GM13977 (cell line): Measurements from ENCODE around the gene C1QTNF6.

ENCODE experiments used
- DNase-seq: peaks from one replicate; pipeline ENCODE4 v3.0.0; 2012; ENCODE audit warnings: low spot score
- in situ Hi-C: fragments of 300-500 bp; cut with MboI; formaldehyde crosslinking; loops from one replicate; pipeline ENCODE4 v1.12.0; 2022; ENCODE audit warnings: low sequenced_read_pairs, low pct_unique_long_range_greater_than_20kb, mixed read lengths, inconsistent platforms; ENCODE audit not compliant: unreplicated experiment
- TF ChIP-seq, protein P1 (sequence below): IDR thresholded peaks from 2 replicates; pipeline ENCODE4 v1.5.1; 2012; ENCODE audit warnings: mild to moderate bottlenecking, control low read depth; ENCODE audit not compliant: insufficient read depth; ENCODE audit errors: extremely low read depth, missing control alignments

Gene C1QTNF6

DNA sequence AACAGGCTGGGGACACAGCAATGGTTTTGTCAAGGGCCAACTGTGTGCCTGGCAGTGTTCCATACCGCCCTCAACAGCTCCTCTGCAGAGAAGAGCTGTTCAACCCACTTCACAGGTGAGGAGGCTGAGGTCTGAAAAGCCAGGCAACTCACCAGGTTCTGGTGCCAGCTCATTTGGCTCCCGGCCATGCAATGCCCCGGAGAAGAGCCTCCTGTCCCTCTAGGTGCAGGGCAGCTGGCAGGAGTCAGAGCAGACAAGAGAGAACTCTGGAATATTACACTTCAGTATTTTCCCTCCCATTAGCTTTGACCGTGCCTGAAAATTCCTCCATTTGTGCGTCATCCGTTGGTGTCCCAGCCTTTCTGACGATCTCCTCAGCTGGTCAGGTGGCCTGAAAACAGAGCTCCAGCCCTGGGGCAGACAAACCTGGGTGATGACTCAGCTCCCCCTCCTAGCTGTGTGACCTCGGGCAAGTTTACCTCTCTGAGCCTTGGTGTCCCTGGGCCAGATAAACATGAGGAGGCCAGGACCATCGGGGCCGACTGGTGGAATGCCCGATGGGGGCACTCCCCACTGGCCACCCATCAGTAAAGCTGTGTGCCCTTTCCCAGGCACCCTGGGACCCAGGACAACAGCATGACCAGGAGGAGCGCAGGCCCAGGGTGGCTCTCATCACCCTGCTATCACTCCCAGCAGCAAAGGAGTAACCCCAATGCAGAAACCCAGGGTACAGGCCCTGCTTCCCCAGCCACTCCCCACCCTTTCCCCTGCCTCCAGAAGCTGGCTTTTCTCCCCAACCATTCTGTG is 9.6 kb upstream of the C1QTNF6 start:
- DNase-seq = no peak
- in situ Hi-C loops = no loop called here
- TF ChIP-seq, protein P1, sequence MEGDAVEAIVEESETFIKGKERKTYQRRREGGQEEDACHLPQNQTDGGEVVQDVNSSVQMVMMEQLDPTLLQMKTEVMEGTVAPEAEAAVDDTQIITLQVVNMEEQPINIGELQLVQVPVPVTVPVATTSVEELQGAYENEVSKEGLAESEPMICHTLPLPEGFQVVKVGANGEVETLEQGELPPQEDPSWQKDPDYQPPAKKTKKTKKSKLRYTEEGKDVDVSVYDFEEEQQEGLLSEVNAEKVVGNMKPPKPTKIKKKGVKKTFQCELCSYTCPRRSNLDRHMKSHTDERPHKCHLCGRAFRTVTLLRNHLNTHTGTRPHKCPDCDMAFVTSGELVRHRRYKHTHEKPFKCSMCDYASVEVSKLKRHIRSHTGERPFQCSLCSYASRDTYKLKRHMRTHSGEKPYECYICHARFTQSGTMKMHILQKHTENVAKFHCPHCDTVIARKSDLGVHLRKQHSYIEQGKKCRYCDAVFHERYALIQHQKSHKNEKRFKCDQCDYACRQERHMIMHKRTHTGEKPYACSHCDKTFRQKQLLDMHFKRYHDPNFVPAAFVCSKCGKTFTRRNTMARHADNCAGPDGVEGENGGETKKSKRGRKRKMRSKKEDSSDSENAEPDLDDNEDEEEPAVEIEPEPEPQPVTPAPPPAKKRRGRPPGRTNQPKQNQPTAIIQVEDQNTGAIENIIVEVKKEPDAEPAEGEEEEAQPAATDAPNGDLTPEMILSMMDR = no peak

DNA sequence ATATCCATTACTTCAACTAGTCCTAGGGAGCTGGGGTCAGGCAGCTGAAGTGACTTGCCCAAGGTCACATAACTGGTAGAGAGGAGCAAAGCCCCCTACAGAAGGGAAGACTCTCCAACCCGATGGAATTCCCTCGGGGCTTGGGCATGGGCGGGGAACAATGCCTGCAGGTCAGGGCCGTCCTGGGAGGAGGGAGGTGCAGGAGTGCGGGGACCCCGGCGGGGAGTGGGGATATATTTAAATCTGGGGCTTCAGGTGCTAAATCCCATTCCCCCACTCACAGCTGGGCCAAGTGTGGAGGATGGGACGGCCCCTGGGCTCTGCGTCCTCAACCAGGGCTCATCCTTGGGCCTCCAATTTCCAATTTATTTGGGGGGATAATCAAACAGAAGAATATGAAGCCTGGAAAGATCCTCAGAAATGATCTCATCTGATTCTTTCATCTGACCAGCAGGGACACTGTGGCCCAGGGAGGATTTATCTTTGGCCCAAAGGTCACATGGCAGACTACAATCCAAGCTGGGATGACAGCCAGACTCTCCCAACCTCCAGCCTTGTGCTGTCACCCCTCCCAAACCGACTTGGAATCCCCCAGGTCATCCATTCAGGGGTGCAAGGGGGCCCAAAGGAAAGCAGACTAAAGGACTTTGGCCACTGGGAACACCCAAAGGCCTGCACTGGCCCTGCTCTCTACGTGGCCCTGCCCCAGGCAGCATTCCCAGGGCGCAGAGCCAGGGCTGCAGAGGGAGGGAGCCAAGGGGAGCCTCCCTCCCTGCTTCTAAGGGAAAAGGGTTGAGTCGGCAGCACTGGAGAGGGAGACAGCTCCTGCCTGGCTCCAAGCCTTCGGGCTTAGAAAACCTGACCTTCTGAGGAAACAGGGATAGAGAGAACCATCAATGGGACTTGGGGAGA is 8.7 kb upstream of the C1QTNF6 start:
- DNase-seq = no peak
- in situ Hi-C loops = no loop called here
- TF ChIP-seq, protein P1 = no peak

DNA sequence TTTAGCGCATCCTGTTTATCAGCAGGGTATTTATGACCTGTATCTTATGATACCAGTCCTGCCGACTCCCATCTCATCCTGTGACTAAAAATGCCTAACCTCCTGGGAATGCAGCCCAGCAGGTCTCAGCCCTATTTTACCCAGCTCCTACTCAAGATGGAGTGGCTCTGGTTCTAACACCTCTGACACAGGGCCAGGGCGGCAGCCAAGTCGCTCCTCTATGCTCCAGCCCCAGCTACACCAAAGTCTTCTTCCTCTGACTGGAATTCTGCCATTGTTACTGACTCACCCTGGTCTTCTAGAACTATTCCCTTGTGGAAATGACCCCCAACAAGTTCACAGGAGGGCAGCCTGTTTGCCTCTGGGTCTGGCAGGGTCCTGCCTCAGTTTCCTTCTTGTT is 7.9 kb upstream of the C1QTNF6 start:
- no peak for DNase-seq

DNA sequence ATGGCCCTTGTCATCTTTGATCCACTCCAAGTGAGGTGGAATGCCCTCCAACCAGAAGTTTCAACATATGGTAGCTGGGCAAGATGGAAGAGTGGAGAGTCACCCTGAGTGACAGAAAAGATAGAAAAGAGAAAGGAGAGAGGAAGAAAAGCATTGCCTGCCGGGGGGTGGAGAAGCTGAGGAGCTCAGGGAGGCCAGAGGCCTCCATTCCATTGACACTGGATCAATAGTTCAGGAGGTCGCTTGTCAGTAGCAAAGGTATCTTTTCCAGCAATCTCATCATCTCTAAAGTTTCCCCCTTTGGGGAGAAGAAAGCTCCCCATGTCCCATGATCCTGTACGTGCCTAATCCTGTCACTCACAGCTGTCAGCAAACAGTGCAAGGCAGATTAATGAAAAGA is 6.7 kb upstream of the C1QTNF6 start:
- TF ChIP-seq, protein P1 = no peak
- no peak for DNase-seq
- in situ Hi-C loops = no loop called here

More for the DNA sequence above, 7.9 kb upstream of the C1QTNF6 start:
- in situ Hi-C loops = no loop called here
- TF ChIP-seq, protein P1 = no peak

DNA sequence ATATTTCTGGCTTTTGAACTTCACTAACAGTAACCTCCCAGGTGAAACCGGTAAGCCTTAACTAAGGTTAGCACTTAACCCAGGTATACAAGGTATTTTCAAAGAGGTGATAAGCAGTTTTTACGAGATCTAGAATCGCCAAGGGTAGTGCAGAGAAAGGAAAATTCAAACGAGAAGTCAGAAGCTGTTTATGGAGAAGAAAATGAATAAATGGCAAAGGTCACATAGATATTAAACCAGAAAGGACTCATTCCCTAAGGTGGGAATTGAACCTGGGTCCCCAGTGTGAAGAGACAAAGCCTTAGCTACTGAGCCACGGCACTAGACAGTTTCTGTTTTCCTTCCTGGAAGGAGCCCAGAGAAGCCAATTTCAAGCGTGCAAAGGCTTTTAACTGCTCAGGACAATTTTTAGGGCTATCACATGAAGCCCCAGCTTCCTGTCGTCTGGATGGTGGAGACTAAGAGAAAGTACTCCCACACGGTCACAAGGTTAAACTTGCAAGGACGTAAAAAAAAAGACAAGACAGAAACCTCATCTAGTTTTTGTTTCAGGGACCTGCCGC is 5.7 kb upstream of the C1QTNF6 start:
- no peak for DNase-seq

DNA sequence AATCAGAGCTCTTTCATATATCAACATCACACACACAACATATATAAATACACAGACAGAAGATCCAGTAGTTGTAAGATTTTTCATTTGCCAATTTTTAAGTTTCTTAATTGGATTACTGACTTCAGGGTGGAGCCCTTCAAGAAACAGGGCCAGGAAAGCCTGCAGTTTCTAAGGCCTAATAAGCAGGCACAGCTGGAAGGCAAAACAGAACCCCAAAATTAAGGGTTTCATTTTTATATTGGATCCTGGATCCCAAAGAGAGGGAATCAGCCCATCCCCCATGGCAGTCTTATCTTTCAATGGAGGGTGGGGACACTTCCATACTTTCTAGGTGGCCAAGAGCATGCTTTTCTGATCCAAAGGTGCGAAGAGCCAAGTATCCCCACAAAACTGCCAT is 4.7 kb upstream of the C1QTNF6 start:
- DNase-seq = no peak
- in situ Hi-C loops = no loop called here
- TF ChIP-seq, protein P1 = no peak

More for the DNA sequence above, 5.7 kb upstream of the C1QTNF6 start:
- TF ChIP-seq, protein P1 = no peak
- in situ Hi-C loops = no loop called here
